Panc1 (cell line): Measurements from ENCODE around the gene KISS1R. TPM values are rescaled to one million over a fixed set of nuclear protein-coding genes. Genes with fewer than 3 reads are reported as not detected.
A peak's percentile ranks its signal among the peaks of the same experiment; 100 is the strongest.

Experiments used
- ATAC-seq: fragments of 200-7000 bp; cut with Tn5 transposase; 2 replicates; pipeline ENCODE4 v1.9.1; 2020; ENCODE audit warnings: mild to moderate bottlenecking, moderate library complexity
- BruUV-seq: library from RNA; stranded (reverse); fragments of 400-500 nt; replicated peaks from 2 replicates; lab custom pipeline; 2021; lab: Mats Ljungman, UMichigan
- CTCF ChIA-PET: fragments of 300-600 bp; sonication (Branson Sonifier 250); formaldehyde crosslinking; loops from one replicate; lab custom pipeline; 2022; ENCODE audit warnings: antibody characterized with exemption; lab: Charles Lee
- POLR2A ChIA-PET: fragments of 300-600 bp; sonication (Branson Sonifier 250); formaldehyde crosslinking; loops from one replicate; lab custom pipeline; 2022; ENCODE audit warnings: antibody characterized with exemption; lab: Charles Lee
- DNase-seq: peaks from one replicate; pipeline ENCODE4 v3.0.0-alpha.2; 2010; ENCODE audit warnings: low read depth, low spot score
- H3K27ac ChIP-seq: 2 replicates; pipeline ENCODE4 v1.5.1; 2011; ENCODE audit warnings: mild to moderate bottlenecking, low read length, inconsistent platforms
- H3K27me3 ChIP-seq: fragments of 200-500 bp; sonication (Bioruptor generic); 2 replicates; pipeline ENCODE4 v1.6.0; 2014; ENCODE audit warnings: low read length, inconsistent platforms; ENCODE audit not compliant: control insufficient read depth, insufficient read depth
- H3K36me3 ChIP-seq: fragments of 200-500 bp; sonication (Bioruptor generic); 2 replicates; pipeline ENCODE4 v1.5.1; 2014; ENCODE audit warnings: inconsistent platforms, mild to moderate bottlenecking, low read length, moderate library complexity; ENCODE audit not compliant: control insufficient read depth, insufficient read depth
- H3K4me1 ChIP-seq: 2 replicates; pipeline ENCODE4 v1.5.1; 2011; ENCODE audit warnings: inconsistent platforms, mild to moderate bottlenecking, low read length, moderate library complexity; ENCODE audit not compliant: control insufficient read depth, insufficient read depth
- H3K4me3 ChIP-seq, 2 experiments: 2 replicates each; pipeline ENCODE4 v1.5.1; 2011 to 2012; ENCODE audit warnings: low read depth in 2 of 2, low read length in 2 of 2, mild to moderate bottlenecking in 2 of 2, inconsistent platforms in 1 of 2, moderate library complexity in 1 of 2
- H3K9me3 ChIP-seq: fragments of 200-500 bp; sonication (Bioruptor generic); 2 replicates; pipeline ENCODE4 v1.5.1; 2014; ENCODE audit warnings: low read depth, mild to moderate bottlenecking, inconsistent platforms, low read length, moderate library complexity; ENCODE audit not compliant: control insufficient read depth, insufficient read depth
- CTCF ChIP-seq: fragments of 450-650 bp; IDR thresholded peaks from 2 replicates; pipeline ENCODE4 v1.5.1; 2017; ENCODE audit warnings: mild to moderate bottlenecking
- POLR2AphosphoS5 ChIP-seq: IDR thresholded peaks from 2 replicates; pipeline ENCODE4 v1.6.1; 2012; ENCODE audit warnings: mild to moderate bottlenecking, low read depth, low read length, moderate library complexity
- REST ChIP-seq, 2 experiments: IDR thresholded peaks; 2 replicates each; pipeline ENCODE4 v1.6.1; 2011 to 2012; ENCODE audit warnings: low read depth in 2 of 2, control low read depth in 1 of 2, low read length in 1 of 2, mild to moderate bottlenecking in 1 of 2, moderate library complexity in 1 of 2; ENCODE audit not compliant: insufficient read depth in 1 of 2
- SIN3A ChIP-seq: IDR thresholded peaks from 2 replicates; pipeline ENCODE4 v1.6.1; 2012; ENCODE audit warnings: low read depth, mild to moderate bottlenecking, low read length, moderate library complexity, borderline replicate concordance; ENCODE audit not compliant: insufficient read depth
- TCF7L2 ChIP-seq: IDR thresholded peaks from 2 replicates; pipeline ENCODE4 v1.6.1; 2011; ENCODE audit warnings: mild to moderate bottlenecking, low read depth, low read length, inconsistent platforms
- in situ Hi-C: cut with HindIII; loops from 2 replicates; pipeline ENCODE4 v1.10.0; 2016; ENCODE audit warnings: low sequenced_read_pairs, low pct_unique_long_range_greater_than_20kb
- intact Hi-C: fragments of 100-400 bp; cut with micrococcal nuclease; formaldehyde crosslinking; loops from one replicate; pipeline ENCODE4 v1.10.0; 2022; ENCODE audit not compliant: unreplicated experiment
- total RNA-seq: library from RNA; stranded (reverse); gene quantifications from one replicate; pipeline ENCODE4 v1.2.1, GENCODE V29; 2021; ENCODE audit not compliant: unreplicated experiment

KISS1R gene
- total RNA-seq, 1 experiment from 2014 or later, result 0.92 TPM

- DNase-seq (no peak), ATAC-seq (no peak)
- BruUV-seq, result no TSS peak
- in situ Hi-C loops, result no loop called here
- H3K36me3 ChIP-seq, result peaks cover 8% of the 10 kb centered on the region; the same call in 1 of the 2 replicates
- ChIA-PET CTCF (interaction anchor here (0.6 kb wide), 1 partner anchor 161 kb away, joined by 4 read pairs; no protein-coding TSS in a partner anchor), POLR2A (no interaction called here)
- no peaks in the 10 kb centered on the region for H3K9me3 ChIP-seq
- no peak for TF ChIP-seq TCF7L2
- no peaks in the 10 kb centered on the region for H3K27me3 ChIP-seq
- intact Hi-C loops, result no loop called here
- no peak overlapping the region; the same call in 1 of the 2 replicates for H3K27ac ChIP-seq
- peak overlapping the region; percentile 71 to 76 for H3K4me3 ChIP-seq
- H3K4me1 ChIP-seq, result no peaks in the 10 kb centered on the region; the same call in 1 of the 2 replicates
These were observed 10.2 kb downstream of the KISS1R start for GRCh38 chr19:927351-927779.

- intact Hi-C loops (no loop called here), in situ Hi-C loops (no loop called here)
- no TSS peak for BruUV-seq
- Histone ChIP-seq H3K4me3 (peak overlapping the region; percentile 71 to 76), H3K4me1 (peaks cover 4% of the 10 kb centered on the region), H3K36me3 (peaks cover 8% of the 10 kb centered on the region; the same call in 1 of the 2 replicates), H3K9me3 (no peaks in the 10 kb centered on the region), H3K27ac (peak overlapping the region; percentile 61), H3K27me3 (no peaks in the 10 kb centered on the region)
- TF ChIP-seq SIN3A (no peak), TCF7L2 (no peak), POLR2AphosphoS5 (no peak), CTCF (no peak), REST (IDR thresholded peaks at IDR 0.05; ENCODE audit: insufficient read depth in 1 of 2, low read depth in 2 of 2, low read length in 1 of 2) (no peak)
- DNase-seq, result no peak
- POLR2A ChIA-PET, result no interaction called here
- CTCF ChIA-PET, result interaction anchor here (0.6 kb wide), 1 partner anchor 161 kb away, joined by 4 read pairs; no protein-coding TSS in a partner anchor
- ATAC-seq, result no peak
These were observed 10.8 kb downstream of the KISS1R start for GRCh38 chr19:927780-928401.

- in situ Hi-C loops, result no loop called here
- BruUV-seq, result no TSS peak
- DNase-seq (no peak), ATAC-seq (no peak)
- Histone ChIP-seq H3K4me1 (peaks cover 10% of the 10 kb centered on the region), H3K9me3 (no peaks in the 10 kb centered on the region), H3K36me3 (peaks cover 8% of the 10 kb centered on the region; the same call in 1 of the 2 replicates), H3K27me3 (no peaks in the 10 kb centered on the region), H3K4me3 (no peak overlapping the region), H3K27ac (no peak overlapping the region)
- ChIA-PET POLR2A (no interaction called here), CTCF (no interaction called here)
- no peak for TF ChIP-seq REST (IDR thresholded peaks at IDR 0.05; ENCODE audit: insufficient read depth in 1 of 2, low read depth in 2 of 2, low read length in 1 of 2)
- TF ChIP-seq SIN3A, result no peak
- no peak for TF ChIP-seq POLR2AphosphoS5
- TF ChIP-seq CTCF, result no peak
- no peak for TF ChIP-seq TCF7L2
- intact Hi-C loops, result no loop called here
These were observed 11.5 kb downstream of the KISS1R start for GRCh38 chr19:928471-929202.
